Stomach (tissue), 9 donors: ENCODE measurements around the gene FAM3A. TPM values are rescaled to one million over a fixed set of nuclear protein-coding genes. Genes with fewer than 3 reads are reported as not detected.
"Not testable (repeated sequence)": the region's sequence is repeated elsewhere in the genome, so short reads cannot be mapped to it uniquely, and the experiment has no call there.

Experiments used
- DNase-seq, 2 donors: peaks; one replicate each; pipeline versions ENCODE4 v3.0.0 to v3.0.0-alpha.2; 2013 to 2019
- H3K27ac ChIP-seq, 5 donors: fragments of 200-600 bp in 4 of 5; sonication (generic) in 4 of 5; one replicate each; pipeline ENCODE4 v1.5.1; 2013 to 2019; ENCODE audit warnings: mild to moderate bottlenecking in 1 of 5, moderate library complexity in 1 of 5
- H3K27me3 ChIP-seq, 3 donors: fragments of 200-600 bp; sonication (generic); one replicate each; pipeline ENCODE4 v1.5.1; 2017 to 2019; ENCODE audit warnings: mixed run types in 1 of 3
- H3K36me3 ChIP-seq, 4 donors: fragments of 200-600 bp; sonication (generic); 1 replicate in 3 of 4; 2 replicates in 1 of 4; pipeline ENCODE4 v1.5.1; 2016 to 2019
- H3K4me1 ChIP-seq, 4 donors: fragments of 200-600 bp; sonication (generic); one replicate each; pipeline ENCODE4 v1.5.1; 2016 to 2019
- H3K4me3 ChIP-seq, 4 donors: fragments of 200-600 bp; sonication (generic) in 3 of 4; one replicate each; pipeline ENCODE4 v1.5.1; 2016 to 2019; ENCODE audit warnings: mild to moderate bottlenecking in 1 of 4
- H3K9me3 ChIP-seq, 4 donors: fragments of 200-600 bp; sonication (generic); one replicate each; pipeline ENCODE4 v1.5.1; 2016 to 2019
- EP300 ChIP-seq: sonication (generic); formaldehyde crosslinking; IDR thresholded peaks from one replicate; pipeline ENCODE4 v1.6.1; 2017; ENCODE audit warnings: antibody characterized with exemption
- POLR2A ChIP-seq, 4 donors: fragments of 450-650 bp; IDR thresholded peaks; one replicate each; pipeline ENCODE4 v1.6.1; 2016; ENCODE audit warnings: antibody characterized with exemption in 4 of 4, control low read depth in 2 of 4, mild to moderate bottlenecking in 1 of 4, moderate library complexity in 1 of 4
- POLR2AphosphoS5 ChIP-seq, 3 donors: sonication (generic); formaldehyde crosslinking; IDR thresholded peaks; one replicate each; pipeline ENCODE4 v1.6.1; 2016; ENCODE audit warnings: antibody characterized with exemption in 3 of 3
- WGBS, 5 donors: extraction: QIAGEN DNeasy Blood & Tissue Kit in 3 of 5; methylation state at CpG; one replicate each; pipeline versions ENCODE4 v1.1.5 to v1.1.7; 2013 to 2018; 5-methylcytosine and 5-hydroxymethylcytosine counted together
- intact Hi-C: fragments of 100-400 bp; cut with DNase I; formaldehyde crosslinking; loops from one replicate; pipeline ENCODE4 v1.15.1; 2023; ENCODE audit warnings: low total_unique reads
- polyA plus RNA-seq, 3 donors: library from polyadenylated mRNA; stranded (reverse); fragments of 200-250 nt; gene quantifications; one replicate each; pipeline ENCODE4 v1.2.3, GENCODE V29; 2013
- total RNA-seq, 5 donors: library from RNA; depleted of rRNA; stranded (reverse); fragments of >200 nt; gene quantifications; one replicate each; pipeline versions ENCODE4 v1.1.0 to v1.2.3, GENCODE V29; 2014 to 2016
- TF ChIP-seq, protein P1 (sequence below), 7 experiments: fragments of 450-650 bp in 4 of 7; fragments of 200-600 bp in 3 of 7; sonication (generic) in 3 of 7; IDR thresholded peaks; one replicate each; pipeline ENCODE4 v1.5.1; 2016 to 2019; ENCODE audit warnings: antibody characterized with exemption in 7 of 7, control low read depth in 2 of 7, mild to moderate bottlenecking in 1 of 7
- donor health status: healthy with polysubstance abuse.
- donor health status: Bipolar disorder and iron deficiency.
- donor health status: healthy.

Gene FAM3A
- total and polyA plus RNA-seq, 8 donors = 21.9 to 61.7 (median 30.0) TPM

DNA sequence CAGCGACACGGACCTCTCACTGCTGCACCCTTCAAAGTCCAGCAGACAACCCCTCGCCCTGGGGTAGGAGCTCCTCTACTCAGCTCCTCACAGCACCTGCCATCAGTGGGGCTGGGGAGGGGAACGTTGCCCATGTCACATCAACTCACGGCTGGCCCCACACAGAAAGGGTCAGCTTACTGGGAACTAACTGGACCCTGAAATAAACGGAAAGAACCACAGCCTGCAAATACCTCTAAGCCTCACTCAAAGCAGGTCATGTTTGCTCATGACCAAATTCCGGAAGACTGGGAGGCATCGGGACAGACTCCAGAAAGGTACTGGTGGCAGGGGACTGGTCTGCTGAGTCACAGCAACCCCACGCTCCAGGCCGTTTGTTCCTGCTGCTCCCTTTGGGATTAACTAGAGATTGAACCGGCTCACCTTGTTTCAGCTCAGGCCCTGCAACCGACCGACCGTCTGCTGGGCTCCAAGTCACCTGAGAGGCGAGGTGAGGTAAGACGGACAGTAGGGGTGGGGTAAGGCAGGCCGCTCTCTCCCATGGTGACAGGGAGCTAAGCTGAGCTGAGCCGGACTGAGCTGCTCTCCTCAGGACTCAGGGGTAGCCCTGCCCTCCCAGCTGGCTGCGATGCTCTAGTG lies 25.0 kb upstream of the FAM3A start:
- Histone ChIP-seq H3K9me3 (peaks cover 0 to 3% (median 0%) of the 10 kb centered on the region in 4 donors), H3K27ac (peak overlapping the region; percentile 17 to 86 (median 84)), H3K27me3 (no peaks in the 10 kb centered on the region), H3K36me3 (peaks cover 0 to 3% (median under 1%) of the 10 kb centered on the region in 4 donors), H3K4me3 (no peak overlapping the region), H3K4me1 (peaks cover 14 to 64% (median 24%) of the 10 kb centered on the region in 4 donors)
- intact Hi-C loops = no loop called here
- TF ChIP-seq POLR2AphosphoS5 (IDR thresholded peaks at IDR 0.05) = peak in 2 of 3 donors; percentile 18 to 37
- TF ChIP-seq, protein P1, sequence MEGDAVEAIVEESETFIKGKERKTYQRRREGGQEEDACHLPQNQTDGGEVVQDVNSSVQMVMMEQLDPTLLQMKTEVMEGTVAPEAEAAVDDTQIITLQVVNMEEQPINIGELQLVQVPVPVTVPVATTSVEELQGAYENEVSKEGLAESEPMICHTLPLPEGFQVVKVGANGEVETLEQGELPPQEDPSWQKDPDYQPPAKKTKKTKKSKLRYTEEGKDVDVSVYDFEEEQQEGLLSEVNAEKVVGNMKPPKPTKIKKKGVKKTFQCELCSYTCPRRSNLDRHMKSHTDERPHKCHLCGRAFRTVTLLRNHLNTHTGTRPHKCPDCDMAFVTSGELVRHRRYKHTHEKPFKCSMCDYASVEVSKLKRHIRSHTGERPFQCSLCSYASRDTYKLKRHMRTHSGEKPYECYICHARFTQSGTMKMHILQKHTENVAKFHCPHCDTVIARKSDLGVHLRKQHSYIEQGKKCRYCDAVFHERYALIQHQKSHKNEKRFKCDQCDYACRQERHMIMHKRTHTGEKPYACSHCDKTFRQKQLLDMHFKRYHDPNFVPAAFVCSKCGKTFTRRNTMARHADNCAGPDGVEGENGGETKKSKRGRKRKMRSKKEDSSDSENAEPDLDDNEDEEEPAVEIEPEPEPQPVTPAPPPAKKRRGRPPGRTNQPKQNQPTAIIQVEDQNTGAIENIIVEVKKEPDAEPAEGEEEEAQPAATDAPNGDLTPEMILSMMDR (IDR thresholded peaks at IDR 0.05) = no peak
- no peak for TF ChIP-seq EP300
- no peak for TF ChIP-seq POLR2A (IDR thresholded peaks at IDR 0.05)
- 35 to 75% (median 56%) methylated on average over 6 to 19 of the region's 19 CpGs for WGBS, 5 donors
- peak; percentile 72 to 76 for DNase-seq

DNA sequence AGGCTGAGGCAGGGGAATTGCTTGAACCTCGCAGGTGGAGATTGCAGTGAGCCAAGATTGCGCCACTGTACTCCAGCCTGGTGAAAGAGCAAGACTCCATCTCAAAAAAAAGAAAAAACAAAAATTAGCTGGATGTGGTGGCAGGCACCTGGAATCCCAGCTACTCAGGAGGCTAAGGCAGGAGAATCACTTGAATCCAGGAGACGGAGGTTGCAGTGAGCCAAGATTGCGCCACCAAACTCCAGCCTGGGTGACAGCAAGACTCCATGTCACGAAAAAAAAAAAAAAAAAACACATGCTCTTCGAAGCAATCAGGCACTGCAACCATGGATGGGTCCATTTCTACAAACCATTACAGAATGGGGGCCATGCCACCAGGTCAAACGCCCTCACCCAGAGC lies 24.3 kb upstream of the FAM3A start:
- H3K36me3 ChIP-seq, H3K4me3 ChIP-seq, H3K9me3 ChIP-seq, H3K27me3 ChIP-seq, intact Hi-C loops, DNase-seq: not testable (repeated sequence)
- Histone ChIP-seq H3K4me1 (peaks cover 14 to 58% (median 19%) of the 10 kb centered on the region in 4 donors), H3K27ac (peak overlapping the region; percentile 17 to 86 (median 84))
- WGBS, 5 donors = 65 to 86% (median 81%) methylated on average over 6 to 7 of the region's 7 CpGs

DNA sequence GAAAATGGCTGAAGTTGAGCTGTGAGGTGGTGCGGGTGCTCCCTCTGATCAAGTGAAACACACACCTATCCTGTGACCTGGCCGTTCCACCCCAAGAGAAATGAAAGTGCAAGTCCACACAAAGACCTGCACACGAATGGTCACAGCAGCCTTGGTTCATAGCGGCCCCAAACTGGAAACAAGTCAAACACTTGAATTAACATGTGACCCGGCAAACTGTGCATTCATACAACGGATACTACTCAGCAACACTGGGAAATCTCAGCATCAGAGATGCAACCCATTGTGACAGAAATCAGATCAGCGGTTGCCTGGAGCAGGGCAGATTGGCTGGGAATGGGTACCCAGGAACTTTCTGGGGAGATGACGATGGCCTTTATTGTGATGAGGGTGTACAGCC lies 23.0 kb upstream of the FAM3A start:
- WGBS, 5 donors = 65 to 87% (median 82%) methylated on average over 7 to 8 of the region's 8 CpGs
- no peak overlapping the region for H3K4me3 ChIP-seq

DNA sequence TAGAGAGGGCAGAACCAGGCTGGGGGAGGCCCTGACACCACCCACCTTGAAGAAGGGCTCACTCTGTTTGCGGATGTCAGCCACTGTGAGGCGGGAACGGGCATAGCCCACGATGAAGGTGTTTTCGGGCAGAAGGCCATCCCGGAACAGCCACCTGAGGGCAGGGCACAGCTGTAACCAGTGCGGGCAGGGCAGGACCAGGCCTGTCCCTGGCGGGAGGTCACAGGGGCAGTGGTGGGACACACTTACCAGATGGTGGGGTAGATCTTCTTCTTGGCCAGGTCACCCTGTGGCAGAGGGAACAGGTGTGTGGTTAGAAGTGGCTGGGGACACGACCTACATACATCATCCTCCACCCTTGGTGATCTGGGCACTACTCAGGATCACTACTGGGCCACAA lies 19.9 kb upstream of the FAM3A start:
- no peak overlapping the region for H3K27ac ChIP-seq
- DNase-seq = no peak
- 76 to 87% (median 85%) methylated on average over 4 to 9 of the region's 9 CpGs for WGBS, 5 donors
- H3K4me1 ChIP-seq = peaks cover 0 to 19% (median 11%) of the 10 kb centered on the region in 4 donors
- H3K9me3 ChIP-seq = no peaks in the 10 kb centered on the region
- TF ChIP-seq, protein P1 (IDR thresholded peaks at IDR 0.05) = no peak
- TF ChIP-seq POLR2AphosphoS5 (IDR thresholded peaks at IDR 0.05) (no peak), POLR2A (IDR thresholded peaks at IDR 0.05) (no peak), EP300 (no peak)
- peaks cover 11 to 51% (median 41%) of the 10 kb centered on the region in 4 donors for H3K36me3 ChIP-seq
- no peaks in the 10 kb centered on the region for H3K27me3 ChIP-seq
- intact Hi-C loops = no loop called here
- H3K4me3 ChIP-seq = no peak overlapping the region

More for the DNA sequence above, 23.0 kb upstream of the FAM3A start:
- Histone ChIP-seq H3K36me3 (peaks cover 0 to 20% (median 14%) of the 10 kb centered on the region in 4 donors), H3K27ac (no peak overlapping the region), H3K4me1 (peaks cover 14 to 51% (median 24%) of the 10 kb centered on the region in 4 donors), H3K9me3 (no peaks in the 10 kb centered on the region), H3K27me3 (no peaks in the 10 kb centered on the region)
- TF ChIP-seq POLR2AphosphoS5 (IDR thresholded peaks at IDR 0.05) = no peak
- TF ChIP-seq, protein P1 (IDR thresholded peaks at IDR 0.05) = no peak
- TF ChIP-seq EP300 = no peak
- TF ChIP-seq POLR2A (IDR thresholded peaks at IDR 0.05) = no peak
- intact Hi-C loops = no loop called here
- DNase-seq = no peak
